Sigmoid colon (tissue), 3 donors: ENCODE measurements around the gene FHAD1.

Experiments used
- CTCF ChIP-seq, 4 experiments: fragments of 450-650 bp in 3 of 4; fragments of 200-600 bp in 1 of 4; IDR thresholded peaks; one replicate each; pipeline ENCODE4 v1.5.1; 2016 to 2019; ENCODE audit warnings: antibody characterized with exemption in 4 of 4, mild to moderate bottlenecking in 3 of 4, moderate library complexity in 2 of 4
- POLR2A ChIP-seq, 2 donors: fragments of 450-650 bp; IDR thresholded peaks; one replicate each; pipeline ENCODE4 v1.6.1; 2016; ENCODE audit warnings: antibody characterized with exemption in 2 of 2, mild to moderate bottlenecking in 2 of 2, moderate library complexity in 2 of 2

GRCh38 chr1:15370781-15371520, 123.9 kb downstream of the FHAD1 start:
- TF ChIP-seq POLR2A (IDR thresholded peaks at IDR 0.05) (no peak), CTCF (IDR thresholded peaks at IDR 0.05) (no peak)
